ENCODE measurements around the gene NT5M.
A peak's percentile ranks its signal among the peaks of the same experiment; 100 is the strongest.

Gene NT5M

DNA sequence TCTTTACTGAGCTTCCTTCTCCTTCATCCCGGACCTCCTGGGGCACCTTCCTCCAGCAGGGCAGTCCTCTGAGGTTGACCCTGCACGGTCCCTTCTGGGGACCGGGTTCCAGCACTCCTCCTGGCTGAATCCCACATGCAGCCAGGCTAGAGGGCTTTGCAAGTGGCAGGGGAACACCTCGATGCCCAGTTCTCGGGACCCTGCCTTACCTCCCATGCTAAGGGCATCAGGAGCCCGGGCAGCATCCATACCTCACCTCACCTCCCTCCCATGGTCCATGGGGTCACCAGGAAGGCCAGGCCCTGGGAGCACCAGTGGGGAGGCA is 81.1 kb downstream of the NT5M start:
- TF ChIP-seq, protein P1, sequence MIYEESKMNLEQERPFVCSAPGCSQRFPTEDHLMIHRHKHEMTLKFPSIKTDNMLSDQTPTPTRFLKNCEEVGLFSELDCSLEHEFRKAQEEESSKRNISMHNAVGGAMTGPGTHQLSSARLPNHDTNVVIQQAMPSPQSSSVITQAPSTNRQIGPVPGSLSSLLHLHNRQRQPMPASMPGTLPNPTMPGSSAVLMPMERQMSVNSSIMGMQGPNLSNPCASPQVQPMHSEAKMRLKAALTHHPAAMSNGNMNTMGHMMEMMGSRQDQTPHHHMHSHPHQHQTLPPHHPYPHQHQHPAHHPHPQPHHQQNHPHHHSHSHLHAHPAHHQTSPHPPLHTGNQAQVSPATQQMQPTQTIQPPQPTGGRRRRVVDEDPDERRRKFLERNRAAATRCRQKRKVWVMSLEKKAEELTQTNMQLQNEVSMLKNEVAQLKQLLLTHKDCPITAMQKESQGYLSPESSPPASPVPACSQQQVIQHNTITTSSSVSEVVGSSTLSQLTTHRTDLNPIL (CRISPR knock-in tag; IDR thresholded peaks at IDR 0.05; ENCODE audit: low read depth), result no peak
- TF ChIP-seq BACH2 (CRISPR knock-in tag; IDR thresholded peaks at IDR 0.05; ENCODE audit: borderline replicate concordance) (no peak), CSDC2 (CRISPR knock-in tag; IDR thresholded peaks at IDR 0.05) (no peak), OSR1 (CRISPR knock-in tag; IDR thresholded peaks at IDR 0.05) (no peak)
- TF ChIP-seq, protein P2, sequence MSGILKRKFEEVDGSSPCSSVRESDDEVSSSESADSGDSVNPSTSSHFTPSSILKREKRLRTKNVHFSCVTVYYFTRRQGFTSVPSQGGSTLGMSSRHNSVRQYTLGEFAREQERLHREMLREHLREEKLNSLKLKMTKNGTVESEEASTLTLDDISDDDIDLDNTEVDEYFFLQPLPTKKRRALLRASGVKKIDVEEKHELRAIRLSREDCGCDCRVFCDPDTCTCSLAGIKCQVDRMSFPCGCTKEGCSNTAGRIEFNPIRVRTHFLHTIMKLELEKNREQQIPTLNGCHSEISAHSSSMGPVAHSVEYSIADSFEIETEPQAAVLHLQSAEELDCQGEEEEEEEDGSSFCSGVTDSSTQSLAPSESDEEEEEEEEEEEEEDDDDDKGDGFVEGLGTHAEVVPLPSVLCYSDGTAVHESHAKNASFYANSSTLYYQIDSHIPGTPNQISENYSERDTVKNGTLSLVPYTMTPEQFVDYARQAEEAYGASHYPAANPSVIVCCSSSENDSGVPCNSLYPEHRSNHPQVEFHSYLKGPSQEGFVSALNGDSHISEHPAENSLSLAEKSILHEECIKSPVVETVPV (CRISPR knock-in tag; IDR thresholded peaks at IDR 0.05), result no peak
- no peak for ATAC-seq

DNA sequence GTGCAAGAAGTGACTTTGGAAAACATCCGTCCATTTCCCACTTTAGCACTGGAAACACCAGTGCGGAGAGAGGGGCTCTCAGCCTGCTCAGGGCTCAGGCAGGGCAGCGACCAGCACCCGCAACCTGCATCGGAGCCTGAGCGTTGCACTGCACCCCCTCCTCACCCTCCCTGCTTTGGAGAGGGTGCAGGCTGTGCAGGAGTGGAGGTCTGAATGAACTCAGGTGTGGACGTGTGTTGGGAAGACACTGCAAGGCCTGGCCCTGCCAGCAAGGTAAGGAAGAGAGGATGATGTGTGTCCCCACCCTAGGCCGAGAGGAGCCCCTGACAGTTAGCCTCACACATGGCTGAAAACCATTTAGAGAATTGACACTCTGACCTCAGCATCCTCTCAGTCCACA is 81.8 kb downstream of the NT5M start:
- TF ChIP-seq, protein P3, sequence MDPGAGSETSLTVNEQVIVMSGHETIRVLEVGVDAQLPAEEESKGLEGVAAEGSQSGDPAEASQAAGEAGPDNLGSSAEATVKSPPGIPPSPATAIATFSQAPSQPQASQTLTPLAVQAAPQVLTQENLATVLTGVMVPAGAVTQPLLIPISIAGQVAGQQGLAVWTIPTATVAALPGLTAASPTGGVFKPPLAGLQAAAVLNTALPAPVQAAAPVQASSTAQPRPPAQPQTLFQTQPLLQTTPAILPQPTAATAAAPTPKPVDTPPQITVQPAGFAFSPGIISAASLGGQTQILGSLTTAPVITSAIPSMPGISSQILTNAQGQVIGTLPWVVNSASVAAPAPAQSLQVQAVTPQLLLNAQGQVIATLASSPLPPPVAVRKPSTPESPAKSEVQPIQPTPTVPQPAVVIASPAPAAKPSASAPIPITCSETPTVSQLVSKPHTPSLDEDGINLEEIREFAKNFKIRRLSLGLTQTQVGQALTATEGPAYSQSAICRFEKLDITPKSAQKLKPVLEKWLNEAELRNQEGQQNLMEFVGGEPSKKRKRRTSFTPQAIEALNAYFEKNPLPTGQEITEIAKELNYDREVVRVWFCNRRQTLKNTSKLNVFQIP (CRISPR knock-in tag; IDR thresholded peaks at IDR 0.05; ENCODE audit: borderline replicate concordance, low read depth), result no peak
- TF ChIP-seq CSDC2 (CRISPR knock-in tag; IDR thresholded peaks at IDR 0.05), result no peak
- TF ChIP-seq BACH2 (CRISPR knock-in tag; IDR thresholded peaks at IDR 0.05; ENCODE audit: borderline replicate concordance), result no peak
- no peak for TF ChIP-seq SNAI2 (CRISPR knock-in tag; IDR thresholded peaks at IDR 0.05)
- TF ChIP-seq, protein P4, sequence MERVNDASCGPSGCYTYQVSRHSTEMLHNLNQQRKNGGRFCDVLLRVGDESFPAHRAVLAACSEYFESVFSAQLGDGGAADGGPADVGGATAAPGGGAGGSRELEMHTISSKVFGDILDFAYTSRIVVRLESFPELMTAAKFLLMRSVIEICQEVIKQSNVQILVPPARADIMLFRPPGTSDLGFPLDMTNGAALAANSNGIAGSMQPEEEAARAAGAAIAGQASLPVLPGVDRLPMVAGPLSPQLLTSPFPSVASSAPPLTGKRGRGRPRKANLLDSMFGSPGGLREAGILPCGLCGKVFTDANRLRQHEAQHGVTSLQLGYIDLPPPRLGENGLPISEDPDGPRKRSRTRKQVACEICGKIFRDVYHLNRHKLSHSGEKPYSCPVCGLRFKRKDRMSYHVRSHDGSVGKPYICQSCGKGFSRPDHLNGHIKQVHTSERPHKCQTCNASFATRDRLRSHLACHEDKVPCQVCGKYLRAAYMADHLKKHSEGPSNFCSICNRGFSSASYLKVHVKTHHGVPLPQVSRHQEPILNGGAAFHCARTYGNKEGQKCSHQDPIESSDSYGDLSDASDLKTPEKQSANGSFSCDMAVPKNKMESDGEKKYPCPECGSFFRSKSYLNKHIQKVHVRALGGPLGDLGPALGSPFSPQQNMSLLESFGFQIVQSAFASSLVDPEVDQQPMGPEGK (CRISPR knock-in tag; IDR thresholded peaks at IDR 0.05; ENCODE audit: borderline replicate concordance), result no peak
- TF ChIP-seq, protein P2 (CRISPR knock-in tag; IDR thresholded peaks at IDR 0.05), result no peak
- no peak for TF ChIP-seq ZNF565 (CRISPR knock-in tag; conservative IDR thresholded peaks at IDR 0.05; ENCODE audit: low read depth)
- no peak for TF ChIP-seq ISL1 (CRISPR knock-in tag; IDR thresholded peaks at IDR 0.05)
- TF ChIP-seq ESRRG (CRISPR knock-in tag; IDR thresholded peaks at IDR 0.05), result no peak
- TF ChIP-seq OSR1 (CRISPR knock-in tag; IDR thresholded peaks at IDR 0.05), result no peak
- TF ChIP-seq TOX (CRISPR knock-in tag; IDR thresholded peaks at IDR 0.05; ENCODE audit: borderline replicate concordance), result no peak

DNA sequence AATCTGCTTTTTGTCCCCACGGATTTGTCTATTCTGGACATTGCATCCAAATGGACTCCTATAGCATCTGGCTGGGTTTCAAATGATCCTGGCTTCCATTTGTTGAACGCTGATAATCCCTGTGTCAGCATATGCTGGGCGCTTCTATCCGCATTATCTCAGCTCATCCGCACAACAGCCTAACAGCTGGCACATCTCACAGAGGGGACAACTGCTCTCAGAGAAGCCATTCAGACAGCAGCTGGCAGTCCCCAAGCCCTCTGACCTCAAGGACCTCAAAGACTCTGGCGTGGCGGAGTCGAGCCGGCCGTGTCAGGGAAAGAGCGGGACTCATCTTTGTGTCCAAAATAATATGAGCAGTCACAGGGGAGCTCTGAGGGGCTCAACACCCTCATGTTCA is 82.3 kb downstream of the NT5M start:
- no peak for ATAC-seq
- 0 out of 2 replicates have a peak, but pooled peaks have one; percentile 15 for TF ChIP-seq TCF4 (CRISPR knock-in tag; IDR thresholded peaks at IDR 0.05; ENCODE audit: borderline replicate concordance)
- TF ChIP-seq TOX (CRISPR knock-in tag; IDR thresholded peaks at IDR 0.05; ENCODE audit: borderline replicate concordance), result no peak

More for the DNA sequence above, 81.8 kb downstream of the NT5M start:
- no peak for ATAC-seq

DNA sequence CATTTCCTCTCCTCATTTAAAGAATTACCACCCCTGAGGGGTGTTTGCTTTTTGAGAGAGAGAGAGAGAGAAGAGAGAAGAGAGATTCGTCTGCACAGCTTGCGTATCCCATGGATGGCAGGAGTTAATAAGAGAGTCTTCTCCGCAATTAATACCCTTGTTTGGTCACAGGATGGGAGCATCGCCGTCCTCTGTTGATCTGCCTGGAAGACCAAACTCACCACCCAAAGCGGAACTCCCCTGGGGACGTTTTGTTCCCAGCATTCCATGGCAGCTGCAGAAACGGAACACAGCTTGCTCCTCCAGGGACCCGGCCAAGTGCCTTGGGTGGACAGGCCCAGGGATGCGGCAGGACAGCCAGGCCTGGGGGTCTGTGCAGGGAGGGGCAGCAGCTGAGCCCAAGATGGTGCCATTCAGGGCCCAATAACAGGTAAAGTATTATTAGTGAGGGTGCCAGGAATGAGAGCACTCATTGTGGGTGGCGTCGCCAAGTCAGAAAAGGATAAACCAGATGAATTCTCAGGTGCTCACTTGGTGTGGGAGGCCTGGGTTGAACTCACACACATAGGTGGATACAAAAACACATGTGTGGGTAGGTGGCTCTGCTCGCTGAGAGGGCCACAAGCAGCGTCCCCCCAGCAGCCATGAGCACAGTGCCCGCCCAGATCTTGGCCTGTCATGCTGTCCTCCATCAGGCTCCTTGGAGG is 83.1 kb downstream of the NT5M start:
- no peak for TF ChIP-seq ZFP3 (CRISPR knock-in tag; IDR thresholded peaks at IDR 0.05)
- TF ChIP-seq ISL1 (CRISPR knock-in tag; IDR thresholded peaks at IDR 0.05), result no peak
- no peak for TF ChIP-seq OSR1 (CRISPR knock-in tag; IDR thresholded peaks at IDR 0.05)
- TF ChIP-seq ZNF565 (CRISPR knock-in tag; conservative IDR thresholded peaks at IDR 0.05; ENCODE audit: low read depth), result no peak
- TF ChIP-seq TOX (CRISPR knock-in tag; IDR thresholded peaks at IDR 0.05; ENCODE audit: borderline replicate concordance), result no peak
- TF ChIP-seq ZC3H10 (CRISPR knock-in tag; IDR thresholded peaks at IDR 0.05), result no peak
- no peak for TF ChIP-seq ESRRG (CRISPR knock-in tag; IDR thresholded peaks at IDR 0.05)
- no peak for TF ChIP-seq CSDC2 (CRISPR knock-in tag; IDR thresholded peaks at IDR 0.05)
- no peak for TF ChIP-seq ZFP30 (CRISPR knock-in tag; IDR thresholded peaks at IDR 0.05)
- no peak for TF ChIP-seq ZNF70 (CRISPR knock-in tag; IDR thresholded peaks at IDR 0.05)
- TF ChIP-seq ZNF8 (CRISPR knock-in tag; IDR thresholded peaks at IDR 0.05), result no peak
- TF ChIP-seq, protein P5, sequence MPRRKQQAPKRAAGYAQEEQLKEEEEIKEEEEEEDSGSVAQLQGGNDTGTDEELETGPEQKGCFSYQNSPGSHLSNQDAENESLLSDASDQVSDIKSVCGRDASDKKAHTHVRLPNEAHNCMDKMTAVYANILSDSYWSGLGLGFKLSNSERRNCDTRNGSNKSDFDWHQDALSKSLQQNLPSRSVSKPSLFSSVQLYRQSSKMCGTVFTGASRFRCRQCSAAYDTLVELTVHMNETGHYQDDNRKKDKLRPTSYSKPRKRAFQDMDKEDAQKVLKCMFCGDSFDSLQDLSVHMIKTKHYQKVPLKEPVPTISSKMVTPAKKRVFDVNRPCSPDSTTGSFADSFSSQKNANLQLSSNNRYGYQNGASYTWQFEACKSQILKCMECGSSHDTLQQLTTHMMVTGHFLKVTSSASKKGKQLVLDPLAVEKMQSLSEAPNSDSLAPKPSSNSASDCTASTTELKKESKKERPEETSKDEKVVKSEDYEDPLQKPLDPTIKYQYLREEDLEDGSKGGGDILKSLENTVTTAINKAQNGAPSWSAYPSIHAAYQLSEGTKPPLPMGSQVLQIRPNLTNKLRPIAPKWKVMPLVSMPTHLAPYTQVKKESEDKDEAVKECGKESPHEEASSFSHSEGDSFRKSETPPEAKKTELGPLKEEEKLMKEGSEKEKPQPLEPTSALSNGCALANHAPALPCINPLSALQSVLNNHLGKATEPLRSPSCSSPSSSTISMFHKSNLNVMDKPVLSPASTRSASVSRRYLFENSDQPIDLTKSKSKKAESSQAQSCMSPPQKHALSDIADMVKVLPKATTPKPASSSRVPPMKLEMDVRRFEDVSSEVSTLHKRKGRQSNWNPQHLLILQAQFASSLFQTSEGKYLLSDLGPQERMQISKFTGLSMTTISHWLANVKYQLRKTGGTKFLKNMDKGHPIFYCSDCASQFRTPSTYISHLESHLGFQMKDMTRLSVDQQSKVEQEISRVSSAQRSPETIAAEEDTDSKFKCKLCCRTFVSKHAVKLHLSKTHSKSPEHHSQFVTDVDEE (CRISPR knock-in tag; IDR thresholded peaks at IDR 0.05), result no peak
- TF ChIP-seq BACH2 (CRISPR knock-in tag; IDR thresholded peaks at IDR 0.05; ENCODE audit: borderline replicate concordance), result no peak
- ATAC-seq, result no peak

Data from SK-N-SH treated with all-trans-retinoic acid at 6 μM for 48 hours (cell line).